Head of caudate nucleus (tissue), 42 donors: Measurements from ENCODE around the gene MRGPRF.

Experiments used
- DNase-seq, 42 donors: peaks; one replicate each; pipeline versions ENCODE4 v3.0.0 to v3.0.0-alpha.2; 2020 to 2021; ENCODE audit warnings: mixed read lengths in 7 of 42
- intact Hi-C: fragments of 100-400 bp; cut with DNase I; formaldehyde crosslinking; loops from one replicate; pipeline ENCODE4 v1.15.0; 2022

MRGPRF gene

GRCh38 chr11:68996376-68997123 lies 16.5 kb downstream of the MRGPRF start:
- intact Hi-C loops: no loop called here
- peak in 6 of 42 donors; percentile 0 to 23 (median 6) for DNase-seq

GRCh38 chr11:68994894-68995285 lies 18.2 kb downstream of the MRGPRF start:
- no peak for DNase-seq
- intact Hi-C loops: no loop called here

- DNase-seq: peak in 12 of 42 donors; percentile 0 to 33 (median 8)
- intact Hi-C loops: no loop called here
These were observed 18.7 kb downstream of the MRGPRF start for GRCh38 chr11:68994161-68994893.

- intact Hi-C loops: no loop called here
- DNase-seq: no peak
These were observed 19.5 kb downstream of the MRGPRF start for GRCh38 chr11:68993546-68993945.

GRCh38 chr11:68992743-68993255 lies 20.2 kb downstream of the MRGPRF start:
- DNase-seq: peak in 9 of 42 donors; percentile 1 to 15 (median 6)
- intact Hi-C loops: no loop called here

- DNase-seq: peak in 8 of 42 donors; percentile 3 to 19 (median 8)
- intact Hi-C loops: no loop called here
These were observed 21.9 kb downstream of the MRGPRF start for GRCh38 chr11:68990995-68991780.

GRCh38 chr11:68989936-68990606 lies 23.0 kb downstream of the MRGPRF start:
- intact Hi-C loops: no loop called here
- DNase-seq: peak in 8 of 42 donors; percentile 1 to 37 (median 8)

- intact Hi-C loops: no loop called here
- DNase-seq: no peak
These were observed 24.6 kb downstream of the MRGPRF start for GRCh38 chr11:68988491-68988890.

- no peak for DNase-seq
- intact Hi-C loops: no loop called here
These were observed 25.8 kb downstream of the MRGPRF start for GRCh38 chr11:68987211-68987610.

- intact Hi-C loops: no loop called here
- DNase-seq: peak in 12 of 42 donors; percentile 3 to 70 (median 16)
These were observed 29.2 kb downstream of the MRGPRF start for GRCh38 chr11:68983801-68984200.

- intact Hi-C loops: no loop called here
- DNase-seq: no peak
These were observed 30.9 kb downstream of the MRGPRF start for GRCh38 chr11:68982134-68982533.

GRCh38 chr11:68980776-68981065 lies 32.3 kb downstream of the MRGPRF start, which contains the start of gene MRGPRD:
TSS of gene MRGPRD (minus strand) at chr11:68980986. CDS start at chr11:68980986, 0 bp downstream.
- intact Hi-C loops: no loop called here
- peak in 2 of 42 donors; percentile 9 to 20 for DNase-seq

GRCh38 chr11:68979931-68980775 lies 32.9 kb downstream of the MRGPRF start:
- DNase-seq: peak in 6 of 42 donors; percentile 2 to 21 (median 8)
- intact Hi-C loops: no loop called here

- intact Hi-C loops: no loop called here
- peak in 6 of 42 donors; percentile 7 to 23 (median 12) for DNase-seq
These were observed 34.0 kb downstream of the MRGPRF start for GRCh38 chr11:68978931-68979594.

- DNase-seq: peak in 2 of 42 donors; percentile 4 to 8
- intact Hi-C loops: no loop called here
These were observed 34.5 kb downstream of the MRGPRF start for GRCh38 chr11:68978626-68978930.

- peak in 5 of 42 donors; percentile 2 to 13 (median 9) for DNase-seq
- intact Hi-C loops: no loop called here
These were observed 35.0 kb downstream of the MRGPRF start for GRCh38 chr11:68977781-68978625.

GRCh38 chr11:68976563-68976962 lies 36.5 kb downstream of the MRGPRF start:
- intact Hi-C loops: no loop called here
- peak in 3 of 42 donors; percentile 5 to 13 (median 7) for DNase-seq
